Prostate gland (tissue), 2 donors: ENCODE data around the gene PAFAH2.

ENCODE experiments used
- POLR2A ChIP-seq: fragments of 450-650 bp; IDR thresholded peaks from one replicate; pipeline ENCODE4 v1.6.1; 2016; ENCODE audit warnings: antibody characterized with exemption, mild to moderate bottlenecking
- TF ChIP-seq, protein P1 (sequence below), 4 experiments: fragments of 200-600 bp in 2 of 4; fragments of 450-650 bp in 2 of 4; sonication (generic) in 2 of 4; IDR thresholded peaks; 1 replicate in 3 of 4; 2 replicates in 1 of 4; pipeline ENCODE4 v1.5.1; 2016 to 2019; ENCODE audit warnings: antibody characterized with exemption in 4 of 4, mild to moderate bottlenecking in 2 of 4, moderate library complexity in 2 of 4

DNA sequence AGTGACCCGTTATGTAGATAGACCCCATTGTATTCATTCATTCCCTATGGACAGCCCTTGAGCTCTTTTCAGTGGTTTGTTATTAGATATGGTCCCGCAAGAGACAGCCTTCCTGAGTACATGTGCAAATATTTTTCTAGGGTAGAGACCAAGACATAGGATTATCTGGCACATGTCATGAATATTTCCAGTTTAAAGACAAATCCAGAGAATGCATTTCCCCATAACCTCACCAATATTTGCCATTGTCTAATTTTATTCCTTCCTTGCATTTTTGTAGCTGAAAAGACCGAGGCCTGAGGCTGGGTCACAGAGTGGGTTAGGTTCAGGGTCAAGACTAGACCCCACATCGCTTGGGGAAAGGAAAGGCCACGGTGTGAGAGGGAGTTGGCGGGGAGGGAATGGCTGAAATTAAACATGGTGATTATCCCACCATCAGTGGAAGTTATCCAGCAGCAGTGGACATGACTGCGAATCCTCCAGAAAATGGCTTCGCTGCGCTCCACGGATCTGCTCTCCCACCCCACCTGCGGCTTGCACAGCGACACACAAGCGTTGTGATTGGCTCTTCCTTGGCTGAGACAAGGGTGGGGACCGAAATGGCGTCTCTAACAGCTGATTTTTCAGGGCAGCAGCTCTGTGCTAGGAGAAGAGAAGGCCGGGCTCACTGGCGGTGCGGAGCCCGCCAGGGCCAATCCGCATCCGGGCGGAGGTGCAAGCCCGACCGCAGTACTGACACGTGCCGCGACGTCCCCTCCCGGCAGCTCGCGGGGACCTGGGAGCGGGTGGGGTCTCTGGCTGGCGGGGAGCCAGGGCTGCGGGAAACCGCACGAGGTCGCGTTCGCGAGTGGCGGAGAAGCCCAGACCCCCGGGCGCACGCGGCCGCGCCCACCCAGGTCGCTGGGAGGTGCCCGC is 75.5 kb downstream of the PAFAH2 start:
- TF ChIP-seq POLR2A = no peak
- TF ChIP-seq, protein P1, sequence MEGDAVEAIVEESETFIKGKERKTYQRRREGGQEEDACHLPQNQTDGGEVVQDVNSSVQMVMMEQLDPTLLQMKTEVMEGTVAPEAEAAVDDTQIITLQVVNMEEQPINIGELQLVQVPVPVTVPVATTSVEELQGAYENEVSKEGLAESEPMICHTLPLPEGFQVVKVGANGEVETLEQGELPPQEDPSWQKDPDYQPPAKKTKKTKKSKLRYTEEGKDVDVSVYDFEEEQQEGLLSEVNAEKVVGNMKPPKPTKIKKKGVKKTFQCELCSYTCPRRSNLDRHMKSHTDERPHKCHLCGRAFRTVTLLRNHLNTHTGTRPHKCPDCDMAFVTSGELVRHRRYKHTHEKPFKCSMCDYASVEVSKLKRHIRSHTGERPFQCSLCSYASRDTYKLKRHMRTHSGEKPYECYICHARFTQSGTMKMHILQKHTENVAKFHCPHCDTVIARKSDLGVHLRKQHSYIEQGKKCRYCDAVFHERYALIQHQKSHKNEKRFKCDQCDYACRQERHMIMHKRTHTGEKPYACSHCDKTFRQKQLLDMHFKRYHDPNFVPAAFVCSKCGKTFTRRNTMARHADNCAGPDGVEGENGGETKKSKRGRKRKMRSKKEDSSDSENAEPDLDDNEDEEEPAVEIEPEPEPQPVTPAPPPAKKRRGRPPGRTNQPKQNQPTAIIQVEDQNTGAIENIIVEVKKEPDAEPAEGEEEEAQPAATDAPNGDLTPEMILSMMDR (IDR thresholded peaks at IDR 0.05) = no peak
